ENCODE measurements around the gene SMARCA2.

DNA sequence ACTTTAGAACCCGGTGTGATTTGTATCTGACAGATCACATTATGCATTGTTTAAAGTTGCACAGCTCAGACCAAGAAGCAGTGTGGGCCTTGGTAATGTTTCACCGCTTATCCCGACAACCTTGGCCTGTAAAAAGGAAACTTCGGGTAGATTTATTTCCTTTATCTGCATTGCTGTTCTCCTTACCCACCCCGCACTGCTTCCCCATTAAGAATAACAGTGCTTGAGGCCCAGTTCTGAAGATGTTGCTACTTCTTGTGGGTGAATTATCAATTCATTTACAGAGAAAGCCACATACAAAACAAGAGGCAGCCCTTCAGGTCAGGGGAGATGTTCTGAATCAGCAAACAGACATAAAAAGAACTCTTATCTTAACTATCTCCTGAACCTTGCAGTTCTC, 8.4 kb downstream of the SMARCA2 start:
- TF ChIP-seq, protein P1, sequence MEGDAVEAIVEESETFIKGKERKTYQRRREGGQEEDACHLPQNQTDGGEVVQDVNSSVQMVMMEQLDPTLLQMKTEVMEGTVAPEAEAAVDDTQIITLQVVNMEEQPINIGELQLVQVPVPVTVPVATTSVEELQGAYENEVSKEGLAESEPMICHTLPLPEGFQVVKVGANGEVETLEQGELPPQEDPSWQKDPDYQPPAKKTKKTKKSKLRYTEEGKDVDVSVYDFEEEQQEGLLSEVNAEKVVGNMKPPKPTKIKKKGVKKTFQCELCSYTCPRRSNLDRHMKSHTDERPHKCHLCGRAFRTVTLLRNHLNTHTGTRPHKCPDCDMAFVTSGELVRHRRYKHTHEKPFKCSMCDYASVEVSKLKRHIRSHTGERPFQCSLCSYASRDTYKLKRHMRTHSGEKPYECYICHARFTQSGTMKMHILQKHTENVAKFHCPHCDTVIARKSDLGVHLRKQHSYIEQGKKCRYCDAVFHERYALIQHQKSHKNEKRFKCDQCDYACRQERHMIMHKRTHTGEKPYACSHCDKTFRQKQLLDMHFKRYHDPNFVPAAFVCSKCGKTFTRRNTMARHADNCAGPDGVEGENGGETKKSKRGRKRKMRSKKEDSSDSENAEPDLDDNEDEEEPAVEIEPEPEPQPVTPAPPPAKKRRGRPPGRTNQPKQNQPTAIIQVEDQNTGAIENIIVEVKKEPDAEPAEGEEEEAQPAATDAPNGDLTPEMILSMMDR (IDR thresholded peaks at IDR 0.05; ENCODE audit: low read length), result no peak
- TF ChIP-seq EZH2phosphoT487 (IDR thresholded peaks at IDR 0.05; ENCODE audit: low read length) (no peak), EZH2 (optimal IDR thresholded peaks at IDR 0.05; ENCODE audit: low read depth, low read length) (no peak)

Measured in MM.1S (cell line).